Ovary (tissue), 3 donors: ENCODE measurements around the gene KCND2.

Experiments
- EP300 ChIP-seq: sonication (generic); formaldehyde crosslinking; IDR thresholded peaks from one replicate; pipeline ENCODE4 v1.6.1; 2017; ENCODE audit warnings: antibody characterized with exemption
- TF ChIP-seq, protein P1 (sequence below), 3 donors: fragments of 450-650 bp in 2 of 3; fragments of 200-600 bp in 1 of 3; IDR thresholded peaks; one replicate each; pipeline versions ENCODE4 v1.5.1 to v1.8.0; 2016 to 2022; ENCODE audit warnings: antibody characterized with exemption in 3 of 3, mild to moderate bottlenecking in 1 of 3
- donor health status: DM: no; HTN: no; CAD: no.

- TF ChIP-seq EP300 = no peak
- TF ChIP-seq, protein P1, sequence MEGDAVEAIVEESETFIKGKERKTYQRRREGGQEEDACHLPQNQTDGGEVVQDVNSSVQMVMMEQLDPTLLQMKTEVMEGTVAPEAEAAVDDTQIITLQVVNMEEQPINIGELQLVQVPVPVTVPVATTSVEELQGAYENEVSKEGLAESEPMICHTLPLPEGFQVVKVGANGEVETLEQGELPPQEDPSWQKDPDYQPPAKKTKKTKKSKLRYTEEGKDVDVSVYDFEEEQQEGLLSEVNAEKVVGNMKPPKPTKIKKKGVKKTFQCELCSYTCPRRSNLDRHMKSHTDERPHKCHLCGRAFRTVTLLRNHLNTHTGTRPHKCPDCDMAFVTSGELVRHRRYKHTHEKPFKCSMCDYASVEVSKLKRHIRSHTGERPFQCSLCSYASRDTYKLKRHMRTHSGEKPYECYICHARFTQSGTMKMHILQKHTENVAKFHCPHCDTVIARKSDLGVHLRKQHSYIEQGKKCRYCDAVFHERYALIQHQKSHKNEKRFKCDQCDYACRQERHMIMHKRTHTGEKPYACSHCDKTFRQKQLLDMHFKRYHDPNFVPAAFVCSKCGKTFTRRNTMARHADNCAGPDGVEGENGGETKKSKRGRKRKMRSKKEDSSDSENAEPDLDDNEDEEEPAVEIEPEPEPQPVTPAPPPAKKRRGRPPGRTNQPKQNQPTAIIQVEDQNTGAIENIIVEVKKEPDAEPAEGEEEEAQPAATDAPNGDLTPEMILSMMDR (IDR thresholded peaks at IDR 0.05) = no peak
Measured at GRCh38 chr7:120680985-120681384, 408.0 kb downstream of the KCND2 start.
